Measurements from ENCODE around the gene NDST1. TPM values are rescaled to one million over a fixed set of nuclear protein-coding genes. Genes with fewer than 3 reads are reported as not detected.

NDST1 gene
- total and polyA plus RNA-seq, 4 donors = 45.6 to 145 (median 60.7) TPM

- 72 to 77% methylated on average over 4 of the region's 4 CpGs for WGBS, 2 donors
- TF ChIP-seq, protein P1, sequence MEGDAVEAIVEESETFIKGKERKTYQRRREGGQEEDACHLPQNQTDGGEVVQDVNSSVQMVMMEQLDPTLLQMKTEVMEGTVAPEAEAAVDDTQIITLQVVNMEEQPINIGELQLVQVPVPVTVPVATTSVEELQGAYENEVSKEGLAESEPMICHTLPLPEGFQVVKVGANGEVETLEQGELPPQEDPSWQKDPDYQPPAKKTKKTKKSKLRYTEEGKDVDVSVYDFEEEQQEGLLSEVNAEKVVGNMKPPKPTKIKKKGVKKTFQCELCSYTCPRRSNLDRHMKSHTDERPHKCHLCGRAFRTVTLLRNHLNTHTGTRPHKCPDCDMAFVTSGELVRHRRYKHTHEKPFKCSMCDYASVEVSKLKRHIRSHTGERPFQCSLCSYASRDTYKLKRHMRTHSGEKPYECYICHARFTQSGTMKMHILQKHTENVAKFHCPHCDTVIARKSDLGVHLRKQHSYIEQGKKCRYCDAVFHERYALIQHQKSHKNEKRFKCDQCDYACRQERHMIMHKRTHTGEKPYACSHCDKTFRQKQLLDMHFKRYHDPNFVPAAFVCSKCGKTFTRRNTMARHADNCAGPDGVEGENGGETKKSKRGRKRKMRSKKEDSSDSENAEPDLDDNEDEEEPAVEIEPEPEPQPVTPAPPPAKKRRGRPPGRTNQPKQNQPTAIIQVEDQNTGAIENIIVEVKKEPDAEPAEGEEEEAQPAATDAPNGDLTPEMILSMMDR (IDR thresholded peaks at IDR 0.05; ENCODE audit: control extremely low read depth, extremely low read depth) = no peak
- ATAC-seq (ENCODE audit: insufficient read depth, low FRiP score) (no peak), DNase-seq (no peak)
- no peak overlapping the region for H3K4me3 ChIP-seq
- H3K27me3 ChIP-seq (ENCODE audit: control insufficient read depth in 3 of 3, insufficient read depth in 3 of 3, low read length in 2 of 3) = no peaks in the 10 kb centered on the region
- no peaks in the 10 kb centered on the region for H3K9me3 ChIP-seq (ENCODE audit: control insufficient read depth in 4 of 4, insufficient read depth in 3 of 4, low read length in 3 of 4)
- no peaks in the 10 kb centered on the region for H3K36me3 ChIP-seq (ENCODE audit: control insufficient read depth in 4 of 4, insufficient read depth in 4 of 4, low read length in 4 of 4)
- H3K9ac ChIP-seq (ENCODE audit: insufficient read depth in 1 of 2, low read length in 2 of 2) = no peak overlapping the region
- H3K27ac ChIP-seq (ENCODE audit: low read depth in 1 of 2, low read length in 1 of 2) = peak overlapping the region; percentile 21 to 81
- H3K4me1 ChIP-seq (ENCODE audit: control insufficient read depth in 5 of 5, insufficient read depth in 5 of 5, low read length in 5 of 5) = peaks cover 7 to 52% (median 17%) of the 10 kb centered on the region in 5 donors
Measured at GRCh38 chr5:150603052-150603451, 95.1 kb downstream of the NDST1 start.

DNA sequence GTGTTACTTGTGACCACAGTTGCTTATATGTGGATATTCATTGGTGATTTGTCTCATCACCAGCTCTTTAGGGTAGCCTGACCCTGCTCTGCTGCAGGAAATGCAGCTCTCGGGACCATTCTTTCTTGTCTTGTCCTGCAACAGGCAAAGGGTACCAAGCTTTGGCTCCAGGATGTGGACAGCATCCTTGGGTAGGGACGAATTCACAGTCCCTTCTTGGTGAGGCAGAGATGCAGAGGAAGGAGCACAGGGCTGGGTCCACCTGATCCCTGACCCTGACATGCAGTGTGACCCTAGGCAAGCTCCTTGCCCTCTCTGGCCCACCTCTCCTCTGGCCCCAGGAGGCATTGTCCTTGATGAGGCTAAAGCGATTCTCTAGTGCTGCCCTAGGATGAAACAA, 95.6 kb downstream of the NDST1 start:
- 78 to 80% methylated on average over 3 of the region's 3 CpGs for WGBS, 2 donors
- no peak for ATAC-seq (ENCODE audit: insufficient read depth, low FRiP score)
- no peaks in the 10 kb centered on the region for H3K27me3 ChIP-seq (ENCODE audit: control insufficient read depth in 3 of 3, insufficient read depth in 3 of 3, low read length in 2 of 3)
- no peak overlapping the region for H3K9ac ChIP-seq (ENCODE audit: insufficient read depth in 1 of 2, low read length in 2 of 2)
- peak overlapping the region; percentile 20 to 78 for H3K27ac ChIP-seq (ENCODE audit: low read depth in 1 of 2, low read length in 1 of 2)
- no peak overlapping the region for H3K4me3 ChIP-seq
- H3K36me3 ChIP-seq (ENCODE audit: control insufficient read depth in 4 of 4, insufficient read depth in 4 of 4, low read length in 4 of 4) = no peaks in the 10 kb centered on the region
- DNase-seq = no peak
- H3K4me1 ChIP-seq (ENCODE audit: control insufficient read depth in 5 of 5, insufficient read depth in 5 of 5, low read length in 5 of 5) = peaks cover 7 to 52% (median 17%) of the 10 kb centered on the region in 5 donors
- no peaks in the 10 kb centered on the region for H3K9me3 ChIP-seq (ENCODE audit: control insufficient read depth in 4 of 4, insufficient read depth in 3 of 4, low read length in 3 of 4)
- TF ChIP-seq, protein P1 (IDR thresholded peaks at IDR 0.05; ENCODE audit: control extremely low read depth, extremely low read depth) = no peak

GRCh38 chr5:150604010-150604409, 96.1 kb downstream of the NDST1 start:
- ATAC-seq (ENCODE audit: insufficient read depth, low FRiP score) (no peak), DNase-seq (no peak)
- H3K36me3 ChIP-seq (ENCODE audit: control insufficient read depth in 4 of 4, insufficient read depth in 4 of 4, low read length in 4 of 4) = no peaks in the 10 kb centered on the region
- WGBS, 2 donors = 95 to 98% methylated on average over 4 of the region's 4 CpGs
- H3K9me3 ChIP-seq (ENCODE audit: control insufficient read depth in 4 of 4, insufficient read depth in 3 of 4, low read length in 3 of 4) = no peaks in the 10 kb centered on the region
- peaks cover 7 to 50% (median 17%) of the 10 kb centered on the region in 5 donors for H3K4me1 ChIP-seq (ENCODE audit: control insufficient read depth in 5 of 5, insufficient read depth in 5 of 5, low read length in 5 of 5)
- TF ChIP-seq, protein P1 (IDR thresholded peaks at IDR 0.05; ENCODE audit: control extremely low read depth, extremely low read depth) = no peak
- H3K9ac ChIP-seq (ENCODE audit: insufficient read depth in 1 of 2, low read length in 2 of 2) = no peak overlapping the region
- peak overlapping the region; percentile 20 to 78 for H3K27ac ChIP-seq (ENCODE audit: low read depth in 1 of 2, low read length in 1 of 2)
- no peaks in the 10 kb centered on the region for H3K27me3 ChIP-seq (ENCODE audit: control insufficient read depth in 3 of 3, insufficient read depth in 3 of 3, low read length in 2 of 3)
- no peak overlapping the region for H3K4me3 ChIP-seq

DNA sequence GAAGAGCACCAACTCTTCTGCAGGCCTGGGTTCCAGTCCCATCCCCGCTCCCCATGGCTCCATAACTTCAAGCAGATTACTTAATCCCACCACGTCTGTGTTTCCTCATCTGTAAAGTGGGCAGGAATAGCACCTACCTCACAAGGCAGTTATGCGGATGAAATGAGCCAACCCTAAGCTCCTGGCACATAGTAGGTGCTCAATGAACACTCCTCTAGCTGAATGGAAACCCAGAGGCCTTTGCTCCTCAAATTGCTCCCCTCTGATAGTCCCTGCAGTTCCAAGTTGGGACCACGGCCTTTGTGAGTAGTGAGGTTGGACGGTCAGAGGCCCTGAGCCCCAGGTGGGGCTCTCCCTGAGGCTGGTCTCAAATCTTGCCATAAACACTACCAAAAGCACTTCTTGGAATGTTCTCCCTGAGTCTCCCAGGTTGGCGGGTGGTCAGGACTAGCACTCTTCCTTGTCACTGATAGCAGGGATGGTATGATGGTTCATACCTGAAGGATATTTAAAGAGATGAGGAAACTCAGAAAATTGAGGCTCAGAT, 97.0 kb downstream of the NDST1 start:
- Histone ChIP-seq H3K9me3 (ENCODE audit: control insufficient read depth in 4 of 4, insufficient read depth in 3 of 4, low read length in 3 of 4) (no peaks in the 10 kb centered on the region), H3K9ac (ENCODE audit: insufficient read depth in 1 of 2, low read length in 2 of 2) (no peak overlapping the region), H3K4me3 (no peak overlapping the region), H3K36me3 (ENCODE audit: control insufficient read depth in 4 of 4, insufficient read depth in 4 of 4, low read length in 4 of 4) (no peaks in the 10 kb centered on the region), H3K4me1 (ENCODE audit: control insufficient read depth in 5 of 5, insufficient read depth in 5 of 5, low read length in 5 of 5) (peaks cover 7 to 40% (median 10%) of the 10 kb centered on the region in 5 donors), H3K27ac (ENCODE audit: low read depth in 1 of 2, low read length in 1 of 2) (peak overlapping the region in 1 of 2 donors; percentile 78), H3K27me3 (ENCODE audit: control insufficient read depth in 3 of 3, insufficient read depth in 3 of 3, low read length in 2 of 3) (no peaks in the 10 kb centered on the region)
- ATAC-seq (ENCODE audit: insufficient read depth, low FRiP score) (no peak), DNase-seq (no peak)
- TF ChIP-seq, protein P1 (IDR thresholded peaks at IDR 0.05; ENCODE audit: control extremely low read depth, extremely low read depth) = no peak
- 84 to 91% methylated on average over 6 of the region's 6 CpGs for WGBS, 2 donors

All from lung (tissue), 12 donors.